ENCODE results near the gene NCOA7.
"Not testable (repeated sequence)": the region's sequence is repeated elsewhere in the genome, so short reads cannot be mapped to it uniquely, and the experiment has no call there.

NCOA7 gene

DNA sequence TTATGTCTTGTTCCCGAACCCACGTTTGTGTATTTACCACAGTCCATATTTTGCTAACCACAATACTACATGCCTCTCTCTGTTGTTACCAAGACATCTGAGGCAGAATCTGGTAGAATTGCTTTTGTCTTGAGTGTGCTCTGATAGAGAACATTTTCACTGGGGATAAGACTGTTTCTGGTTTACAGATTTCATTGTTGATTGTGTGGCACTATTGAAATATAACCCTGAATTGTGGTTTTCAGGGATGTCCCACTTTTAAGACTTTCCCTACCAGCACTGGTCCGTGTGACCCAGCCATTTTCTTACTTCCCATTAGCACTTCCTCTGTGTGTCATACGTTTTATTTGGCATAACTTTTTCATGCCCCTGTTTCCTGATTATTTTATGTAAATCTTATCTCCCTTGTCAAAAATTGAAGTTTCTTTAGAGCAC lies 12.2 kb downstream of the NCOA7 start:
- Histone ChIP-seq H3K4me1 (ENCODE audit: insufficient read depth, insufficient read length) (no peaks in the 10 kb centered on the region), H3K4me3 (ENCODE audit: insufficient read length, low read depth) (no peak overlapping the region), H3K9ac (ENCODE audit: insufficient read length, low read depth) (no peak overlapping the region), H3K9me3 (ENCODE audit: insufficient read depth, low read length) (no peaks in the 10 kb centered on the region), H3K36me3 (ENCODE audit: insufficient read depth, insufficient read length, low read length) (no peaks in the 10 kb centered on the region), H3K27me3 (ENCODE audit: insufficient read depth, insufficient read length) (no peaks in the 10 kb centered on the region)
- no peak for DNase-seq (ENCODE audit: low read depth, low spot score)
- no peak for TF ChIP-seq YY1 (IDR thresholded peaks at IDR 0.05; ENCODE audit: insufficient read depth, insufficient read length)
- TF ChIP-seq ZNF274 (IDR thresholded peaks at IDR 0.05; ENCODE audit: low read depth, low read length) = no peak
- no peak for TF ChIP-seq SUZ12 (IDR thresholded peaks at IDR 0.05; ENCODE audit: extremely low read depth, insufficient read depth, insufficient read length)

DNA sequence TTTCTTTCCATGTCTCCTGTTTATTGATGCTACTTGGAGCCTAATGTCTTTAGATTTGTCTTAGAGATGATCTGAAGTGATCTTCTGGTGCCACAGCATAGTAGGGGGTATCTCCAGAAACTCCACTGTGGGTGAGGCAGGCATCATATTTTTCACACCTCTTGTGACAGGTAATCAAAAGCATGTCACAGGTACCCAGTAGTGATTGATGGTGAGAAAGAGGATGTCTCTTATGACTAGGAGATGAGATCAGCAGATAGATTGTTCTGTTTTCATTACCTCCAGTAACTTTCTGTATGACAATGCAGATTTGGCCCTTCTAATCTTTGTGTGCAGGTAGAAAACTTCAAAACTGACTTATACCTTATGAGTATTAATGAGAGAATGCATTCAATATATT lies 13.5 kb downstream of the NCOA7 start:
- Histone ChIP-seq H3K9me3 (ENCODE audit: insufficient read depth, low read length) (no peaks in the 10 kb centered on the region), H3K27me3 (ENCODE audit: insufficient read depth, insufficient read length) (no peaks in the 10 kb centered on the region), H3K9ac (ENCODE audit: insufficient read length, low read depth) (no peak overlapping the region), H3K4me3 (ENCODE audit: insufficient read length, low read depth) (no peak overlapping the region), H3K4me1 (ENCODE audit: insufficient read depth, insufficient read length) (no peaks in the 10 kb centered on the region), H3K36me3 (ENCODE audit: insufficient read depth, insufficient read length, low read length) (no peaks in the 10 kb centered on the region)
- TF ChIP-seq ZNF274 (IDR thresholded peaks at IDR 0.05; ENCODE audit: low read depth, low read length) (no peak), SUZ12 (IDR thresholded peaks at IDR 0.05; ENCODE audit: extremely low read depth, insufficient read depth, insufficient read length) (no peak), YY1 (IDR thresholded peaks at IDR 0.05; ENCODE audit: insufficient read depth, insufficient read length) (no peak)
- no peak for DNase-seq (ENCODE audit: low read depth, low spot score)

DNA sequence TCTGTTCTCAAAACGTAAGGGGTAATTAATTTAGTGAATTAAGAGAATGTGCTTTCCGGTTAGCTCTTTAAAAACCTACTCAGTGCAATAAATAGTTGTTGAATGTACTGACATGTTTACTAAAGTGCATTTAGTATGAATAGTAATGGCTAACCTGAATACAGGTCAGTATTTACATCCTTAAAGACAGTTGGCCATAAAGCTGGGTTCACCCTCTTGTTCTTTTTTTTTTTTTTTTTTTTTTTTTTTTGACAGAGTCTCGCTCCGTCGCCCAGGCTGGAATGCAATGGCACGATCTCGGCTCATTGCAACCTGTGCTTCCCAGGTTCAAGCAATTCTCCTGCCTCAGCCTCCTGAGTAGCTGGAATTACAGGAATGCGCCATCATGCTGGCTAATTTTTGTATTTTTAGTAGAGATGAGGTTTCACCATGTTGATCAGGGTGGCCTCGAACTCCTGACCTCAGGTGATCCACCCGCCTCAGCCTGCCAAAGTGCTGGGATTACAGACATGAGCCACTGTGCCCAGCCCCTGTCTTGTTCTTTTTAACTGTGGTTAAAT lies 14.2 kb downstream of the NCOA7 start:
- H3K4me1 ChIP-seq (ENCODE audit: insufficient read depth, insufficient read length); H3K9me3 ChIP-seq (ENCODE audit: insufficient read depth, low read length); H3K27me3 ChIP-seq (ENCODE audit: insufficient read depth, insufficient read length); H3K9ac ChIP-seq (ENCODE audit: insufficient read length, low read depth); H3K4me3 ChIP-seq (ENCODE audit: insufficient read length, low read depth); H3K36me3 ChIP-seq (ENCODE audit: insufficient read depth, insufficient read length, low read length); DNase-seq (ENCODE audit: low read depth, low spot score): not testable (repeated sequence)

DNA sequence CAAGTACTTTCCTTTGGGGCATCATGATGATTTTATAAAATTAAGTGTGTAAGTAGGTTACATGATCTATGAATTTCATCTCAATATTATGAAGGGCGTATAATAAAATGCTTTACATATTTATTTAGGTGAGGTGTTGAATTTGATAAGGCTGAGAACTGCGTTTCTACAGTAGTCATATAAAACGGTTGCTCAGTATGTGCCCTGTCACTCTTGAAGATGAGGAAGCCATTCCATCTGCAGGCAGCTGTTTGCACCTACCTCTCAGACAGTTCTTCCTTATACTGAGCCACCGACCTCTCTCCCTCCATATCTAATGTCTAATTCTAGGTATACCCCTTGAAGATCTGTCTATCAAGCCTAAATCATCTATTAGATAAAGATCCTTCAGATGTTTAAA lies 16.1 kb downstream of the NCOA7 start:
- Histone ChIP-seq H3K36me3 (ENCODE audit: insufficient read depth, insufficient read length, low read length) (no peaks in the 10 kb centered on the region), H3K4me1 (ENCODE audit: insufficient read depth, insufficient read length) (no peaks in the 10 kb centered on the region)

DNA sequence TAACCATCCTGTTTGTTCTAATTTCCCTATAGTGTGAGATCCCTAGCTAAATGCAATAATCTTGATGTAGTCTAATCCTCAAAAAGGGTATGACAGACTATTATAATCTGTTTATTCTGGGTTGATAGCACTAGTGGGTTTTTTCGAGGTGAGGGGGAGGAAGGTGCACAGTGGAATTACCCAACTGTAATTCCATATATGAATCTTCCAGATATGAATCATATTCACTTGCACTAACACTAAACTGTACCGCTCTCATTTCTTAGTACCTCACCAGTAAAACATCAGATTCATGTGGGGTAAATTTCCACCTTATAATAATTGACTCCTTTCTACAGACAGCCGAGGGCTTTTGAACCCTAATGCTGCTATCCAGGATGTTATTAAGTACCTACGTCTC lies 16.5 kb downstream of the NCOA7 start:
- Histone ChIP-seq H3K9me3 (ENCODE audit: insufficient read depth, low read length) (no peaks in the 10 kb centered on the region), H3K9ac (ENCODE audit: insufficient read length, low read depth) (no peak overlapping the region), H3K27me3 (ENCODE audit: insufficient read depth, insufficient read length) (no peaks in the 10 kb centered on the region), H3K4me1 (ENCODE audit: insufficient read depth, insufficient read length) (no peaks in the 10 kb centered on the region), H3K36me3 (ENCODE audit: insufficient read depth, insufficient read length, low read length) (no peaks in the 10 kb centered on the region), H3K4me3 (ENCODE audit: insufficient read length, low read depth) (no peak overlapping the region)
- no peak for DNase-seq (ENCODE audit: low read depth, low spot score)
- no peak for TF ChIP-seq ZNF274 (IDR thresholded peaks at IDR 0.05; ENCODE audit: low read depth, low read length)

More for the DNA sequence above, 16.1 kb downstream of the NCOA7 start:
- Histone ChIP-seq H3K9ac (ENCODE audit: insufficient read length, low read depth) (no peak overlapping the region), H3K27me3 (ENCODE audit: insufficient read depth, insufficient read length) (no peaks in the 10 kb centered on the region), H3K4me3 (ENCODE audit: insufficient read length, low read depth) (no peak overlapping the region), H3K9me3 (ENCODE audit: insufficient read depth, low read length) (no peaks in the 10 kb centered on the region)
- DNase-seq (ENCODE audit: low read depth, low spot score) = no peak
- TF ChIP-seq YY1 (IDR thresholded peaks at IDR 0.05; ENCODE audit: insufficient read depth, insufficient read length) = no peak
- TF ChIP-seq ZNF274 (IDR thresholded peaks at IDR 0.05; ENCODE audit: low read depth, low read length) = no peak
- no peak for TF ChIP-seq SUZ12 (IDR thresholded peaks at IDR 0.05; ENCODE audit: extremely low read depth, insufficient read depth, insufficient read length)

DNA sequence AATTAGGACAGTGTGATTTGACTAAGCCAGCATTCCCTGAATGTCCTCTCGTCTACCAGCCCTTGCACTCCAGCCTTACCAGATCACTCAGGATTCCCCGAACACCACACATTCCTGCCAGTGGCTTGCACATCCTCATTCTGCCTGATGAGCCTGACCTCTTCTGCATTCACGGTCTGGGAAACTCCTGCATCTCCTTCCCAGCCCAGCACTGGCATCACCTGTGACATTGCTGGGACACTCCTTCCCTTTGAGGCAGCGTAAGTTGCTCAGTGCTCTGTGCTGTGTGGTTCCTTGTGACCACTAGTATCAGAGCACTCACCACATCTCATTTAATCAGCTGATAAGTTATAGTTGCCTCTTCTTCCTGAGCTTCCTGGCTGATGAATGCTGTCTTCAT lies 17.3 kb downstream of the NCOA7 start:
- no peaks in the 10 kb centered on the region for H3K27me3 ChIP-seq (ENCODE audit: insufficient read depth, insufficient read length)
- no peaks in the 10 kb centered on the region for H3K4me1 ChIP-seq (ENCODE audit: insufficient read depth, insufficient read length)
- TF ChIP-seq SUZ12 (IDR thresholded peaks at IDR 0.05; ENCODE audit: extremely low read depth, insufficient read depth, insufficient read length) (no peak), ZNF274 (IDR thresholded peaks at IDR 0.05; ENCODE audit: low read depth, low read length) (no peak), YY1 (IDR thresholded peaks at IDR 0.05; ENCODE audit: insufficient read depth, insufficient read length) (no peak)
- DNase-seq (ENCODE audit: low read depth, low spot score) = no peak
- H3K9me3 ChIP-seq (ENCODE audit: insufficient read depth, low read length) = no peaks in the 10 kb centered on the region
- H3K9ac ChIP-seq (ENCODE audit: insufficient read length, low read depth) = no peak overlapping the region
- H3K36me3 ChIP-seq (ENCODE audit: insufficient read depth, insufficient read length, low read length) = no peaks in the 10 kb centered on the region
- H3K4me3 ChIP-seq (ENCODE audit: insufficient read length, low read depth) = no peak overlapping the region

DNA sequence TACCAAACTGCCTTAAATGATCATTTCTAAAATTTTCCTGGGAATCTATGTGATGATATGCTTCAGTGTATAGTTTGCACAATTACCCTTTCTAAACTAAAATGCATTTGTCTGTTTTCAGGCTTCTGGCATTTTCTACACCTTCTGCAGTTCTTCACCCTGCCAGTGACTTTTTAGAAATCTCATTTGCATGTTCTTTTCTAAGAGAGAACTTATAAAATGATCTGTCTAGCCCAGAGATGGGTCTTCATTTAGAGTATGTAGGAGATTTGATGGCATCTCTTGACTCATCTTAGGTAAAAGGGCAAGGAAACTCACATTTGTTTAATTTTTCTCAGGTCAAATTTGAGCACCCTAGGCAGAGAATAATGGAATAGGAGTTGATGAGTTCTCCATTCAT lies 17.8 kb downstream of the NCOA7 start:
- DNase-seq (ENCODE audit: low read depth, low spot score) = no peak
- H3K4me3 ChIP-seq (ENCODE audit: insufficient read length, low read depth) = no peak overlapping the region
- H3K9ac ChIP-seq (ENCODE audit: insufficient read length, low read depth) = no peak overlapping the region
- H3K36me3 ChIP-seq (ENCODE audit: insufficient read depth, insufficient read length, low read length) = no peaks in the 10 kb centered on the region
- H3K9me3 ChIP-seq (ENCODE audit: insufficient read depth, low read length) = no peaks in the 10 kb centered on the region
- no peaks in the 10 kb centered on the region for H3K27me3 ChIP-seq (ENCODE audit: insufficient read depth, insufficient read length)
- H3K4me1 ChIP-seq (ENCODE audit: insufficient read depth, insufficient read length) = no peaks in the 10 kb centered on the region
- no peak for TF ChIP-seq SUZ12 (IDR thresholded peaks at IDR 0.05; ENCODE audit: extremely low read depth, insufficient read depth, insufficient read length)

DNA sequence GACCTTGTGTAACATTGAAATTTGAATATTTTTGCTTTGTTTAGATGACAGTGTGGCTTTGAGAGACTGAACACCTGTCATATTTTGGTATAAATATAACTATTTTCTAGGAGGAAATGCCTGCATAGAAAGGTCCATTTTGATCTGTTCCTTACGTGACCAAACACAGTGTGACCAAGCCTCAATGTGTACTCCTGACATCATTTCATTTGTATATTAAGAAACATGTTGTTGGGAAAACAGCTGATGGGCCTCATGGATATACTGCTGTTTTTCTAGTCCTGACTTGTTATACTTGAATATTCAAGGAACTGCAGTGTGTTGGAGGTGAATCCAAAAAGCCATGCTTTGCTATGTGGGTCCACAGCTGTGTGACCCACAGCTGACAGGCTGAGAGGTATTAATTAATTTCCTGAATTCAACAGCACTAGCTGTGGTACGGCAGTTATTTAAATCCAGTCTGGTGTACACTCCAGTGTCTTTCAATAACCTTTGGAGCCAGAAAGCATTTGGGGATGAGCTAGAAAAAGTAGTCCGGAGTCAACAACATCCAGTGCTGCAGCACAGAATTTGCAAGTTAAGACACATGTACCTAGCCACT lies 18.9 kb downstream of the NCOA7 start:
- no peaks in the 10 kb centered on the region for H3K36me3 ChIP-seq (ENCODE audit: insufficient read depth, insufficient read length, low read length)
- no peaks in the 10 kb centered on the region for H3K4me1 ChIP-seq (ENCODE audit: insufficient read depth, insufficient read length)
- H3K4me3 ChIP-seq (ENCODE audit: insufficient read length, low read depth) = no peak overlapping the region
- DNase-seq (ENCODE audit: low read depth, low spot score) = no peak
- TF ChIP-seq ZNF274 (IDR thresholded peaks at IDR 0.05; ENCODE audit: low read depth, low read length) = no peak
- TF ChIP-seq YY1 (IDR thresholded peaks at IDR 0.05; ENCODE audit: insufficient read depth, insufficient read length) = no peak
- TF ChIP-seq SUZ12 (IDR thresholded peaks at IDR 0.05; ENCODE audit: extremely low read depth, insufficient read depth, insufficient read length) = no peak
- H3K27me3 ChIP-seq (ENCODE audit: insufficient read depth, insufficient read length) = no peaks in the 10 kb centered on the region
- no peaks in the 10 kb centered on the region for H3K9me3 ChIP-seq (ENCODE audit: insufficient read depth, low read length)
- H3K9ac ChIP-seq (ENCODE audit: insufficient read length, low read depth) = no peak overlapping the region
